HL-60/S4 treated with retinoic acid at 250 ng/mL for 4 days and 3 days (cell line): Measurements from ENCODE around the gene CEP295NL.
"Not testable (repeated sequence)": the region's sequence is repeated elsewhere in the genome, so short reads cannot be mapped to it uniquely, and the experiment has no call there.

Source experiments
- in situ Hi-C: fragments of 300-500 bp; cut with MboI; formaldehyde crosslinking; loops from 2 replicates; pipeline ENCODE4 v1.7.0; 2022; ENCODE audit warnings: low sequenced_read_pairs

Gene CEP295NL

GRCh38 chr17:78929908-78930775 lies 27.1 kb upstream of the CEP295NL start:
- in situ Hi-C loops = no loop called here

- in situ Hi-C loops = no loop called here
Observed at GRCh38 chr17:78925662-78926555, 22.9 kb upstream of the CEP295NL start.

GRCh38 chr17:78925234-78925633 lies 22.2 kb upstream of the CEP295NL start, which contains the start of gene TIMP2:
TSS of gene TIMP2 (minus strand) at chr17:78925387. CDS start at chr17:78925088, 299 bp downstream.
- in situ Hi-C loops = no loop called here

- in situ Hi-C loops = no loop called here
Observed at GRCh38 chr17:78924481-78925151, 21.6 kb upstream of the CEP295NL start.

- in situ Hi-C loops = no loop called here
Observed at GRCh38 chr17:78923660-78924453, 20.9 kb upstream of the CEP295NL start.

GRCh38 chr17:78922816-78923498 lies 20.0 kb upstream of the CEP295NL start:
- in situ Hi-C loops = no loop called here

- in situ Hi-C loops = no loop called here
Observed at GRCh38 chr17:78921437-78921971, 18.5 kb upstream of the CEP295NL start.

GRCh38 chr17:78920528-78920927 lies 17.5 kb upstream of the CEP295NL start:
- in situ Hi-C loops = no loop called here

GRCh38 chr17:78919861-78920450 lies 17.0 kb upstream of the CEP295NL start:
- in situ Hi-C loops = no loop called here

- in situ Hi-C loops = no loop called here
Observed at GRCh38 chr17:78918979-78919378, 16.0 kb upstream of the CEP295NL start.

GRCh38 chr17:78917451-78918275 lies 14.7 kb upstream of the CEP295NL start:
- in situ Hi-C loops = no loop called here

- in situ Hi-C loops = no loop called here
Observed at GRCh38 chr17:78915872-78916632, 13.1 kb upstream of the CEP295NL start.

GRCh38 chr17:78913115-78913514 lies 10.1 kb upstream of the CEP295NL start:
- in situ Hi-C loops = no loop called here

GRCh38 chr17:78912082-78912481 lies 9.1 kb upstream of the CEP295NL start:
- in situ Hi-C loops = no loop called here

GRCh38 chr17:78911543-78911942 lies 8.5 kb upstream of the CEP295NL start:
- in situ Hi-C loops = not testable (repeated sequence)

GRCh38 chr17:78910497-78911284 lies 7.7 kb upstream of the CEP295NL start:
- in situ Hi-C loops = no loop called here

- in situ Hi-C loops = no loop called here
Observed at GRCh38 chr17:78908426-78908825, 5.4 kb upstream of the CEP295NL start.
